ENCODE data around the gene ACSF3.

The ACSF3 gene

DNA sequence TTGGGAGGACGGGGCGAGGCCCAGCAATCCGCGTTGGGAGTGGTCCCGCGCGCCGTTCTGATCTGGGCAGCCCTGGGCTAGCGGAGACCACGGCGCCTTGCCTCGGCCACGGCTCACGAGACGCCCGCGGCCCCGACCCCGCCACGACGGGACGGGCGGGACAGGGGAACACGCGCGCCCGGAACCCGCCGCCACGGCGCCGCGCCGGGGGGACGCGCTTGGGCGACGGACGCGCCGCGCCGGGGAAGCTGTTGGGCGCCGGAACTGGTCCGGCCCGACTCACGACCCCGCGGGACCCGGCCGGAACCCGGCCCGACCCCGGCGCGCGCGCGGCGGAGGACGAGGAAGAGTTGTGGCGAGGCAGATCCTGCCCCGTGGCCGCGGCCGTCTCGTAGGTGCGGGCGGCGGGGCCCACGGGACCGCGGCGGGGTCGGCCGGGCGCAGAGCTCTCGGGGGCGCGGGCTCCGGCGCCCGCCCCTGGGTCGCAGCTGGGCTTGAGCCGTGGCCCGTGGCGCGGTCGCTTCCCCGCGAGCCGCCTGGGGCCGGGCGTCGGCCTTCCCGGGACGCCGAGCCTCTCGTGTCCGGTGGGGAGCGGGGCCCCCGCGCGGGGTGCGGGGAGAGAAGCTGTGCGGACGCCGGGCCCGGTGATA, at the start of gene ACSF3:
ACSF3 (plus strand) TSS at position 251 of the 650 bp plus-strand sequence. CDS start 6,830 bp downstream, outside the sequence.
- no peak for DNase-seq

DNA sequence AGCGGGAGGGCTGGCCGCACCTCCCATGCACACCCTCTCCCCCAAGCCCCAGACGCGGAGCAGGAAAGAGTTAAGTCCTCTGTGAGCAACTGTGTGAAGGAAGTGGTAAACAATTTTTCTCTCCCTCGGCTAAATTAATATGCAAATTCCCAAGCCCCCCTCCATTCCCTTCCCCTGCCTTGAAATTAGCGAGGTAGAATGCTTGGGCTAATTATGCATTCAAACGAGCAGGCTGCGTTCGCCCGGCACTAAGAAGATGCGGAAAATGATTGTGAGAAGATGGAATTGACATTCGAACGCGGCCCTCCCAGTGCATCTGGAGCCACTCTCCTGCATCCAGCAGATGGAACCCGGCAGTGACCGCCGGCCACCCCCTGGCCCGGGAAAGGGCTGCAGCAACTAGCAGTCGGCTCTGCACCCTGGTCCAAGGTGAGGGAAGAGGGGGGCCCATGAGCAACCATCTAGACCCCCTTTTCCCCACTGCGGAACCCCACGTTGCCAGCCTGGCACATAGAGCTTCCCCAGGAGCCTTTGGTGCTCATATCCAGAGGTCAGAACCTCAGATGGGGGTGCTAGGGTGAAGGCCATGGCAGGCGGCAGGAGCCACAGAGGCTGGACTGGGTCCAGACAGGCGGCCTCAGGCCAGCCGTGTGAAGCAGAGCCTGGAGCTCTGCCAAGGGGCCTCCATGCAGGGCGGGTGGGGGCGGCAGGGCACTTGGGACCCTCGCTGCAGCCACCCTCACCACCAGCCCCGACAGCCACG, 49.1 kb upstream of the ACSF3 start:
- DNase-seq, result no peak

DNA sequence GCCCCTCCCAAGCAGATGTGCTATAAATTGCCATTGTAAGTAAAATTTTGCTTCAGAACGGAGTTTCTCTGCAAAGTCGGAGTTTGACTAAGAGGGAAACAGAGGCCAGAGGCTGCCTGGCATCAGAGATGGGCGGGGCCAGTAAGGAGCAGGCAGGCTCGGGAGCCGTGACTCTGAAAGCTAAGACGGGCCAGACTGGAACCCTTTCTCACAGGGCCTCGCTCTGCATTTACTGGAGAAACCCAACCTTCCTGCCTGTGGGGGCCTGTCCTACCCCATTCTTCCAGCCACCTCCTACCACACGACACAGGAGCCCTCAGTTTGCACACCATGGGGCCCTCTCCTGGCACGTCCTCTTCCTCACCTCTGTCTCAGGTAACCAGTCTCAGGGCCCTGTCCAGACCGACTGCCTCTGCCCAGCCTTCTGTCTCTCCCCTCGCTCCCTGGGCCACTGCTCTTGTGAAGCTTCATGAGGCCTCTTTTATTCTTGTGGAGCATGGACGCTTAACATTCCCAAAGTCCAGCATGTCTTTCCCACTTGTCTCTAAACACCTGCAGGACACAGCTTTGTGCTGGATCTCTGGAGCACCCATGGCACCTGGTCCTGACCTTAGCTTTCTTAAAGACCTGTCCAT, 48.4 kb upstream of the ACSF3 start:
- DNase-seq, result no peak

DNA sequence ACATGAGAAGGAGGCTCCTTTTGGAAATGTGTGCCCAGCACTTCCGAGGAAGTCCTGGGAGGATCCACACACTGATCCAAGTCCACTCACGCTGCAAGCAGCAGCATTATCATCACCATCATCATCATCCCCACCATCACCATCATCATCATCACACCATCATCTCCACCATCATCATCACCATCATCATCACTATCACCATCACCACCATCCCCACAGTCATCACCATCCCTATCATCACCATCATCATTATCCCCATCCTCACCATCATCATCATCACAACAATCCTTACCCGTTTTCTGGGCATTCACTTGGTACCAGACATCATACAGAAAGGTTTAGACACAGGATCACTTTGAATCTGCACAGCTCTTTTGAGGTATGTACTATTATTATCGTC, 47.8 kb upstream of the ACSF3 start:
- DNase-seq, result no peak

DNA sequence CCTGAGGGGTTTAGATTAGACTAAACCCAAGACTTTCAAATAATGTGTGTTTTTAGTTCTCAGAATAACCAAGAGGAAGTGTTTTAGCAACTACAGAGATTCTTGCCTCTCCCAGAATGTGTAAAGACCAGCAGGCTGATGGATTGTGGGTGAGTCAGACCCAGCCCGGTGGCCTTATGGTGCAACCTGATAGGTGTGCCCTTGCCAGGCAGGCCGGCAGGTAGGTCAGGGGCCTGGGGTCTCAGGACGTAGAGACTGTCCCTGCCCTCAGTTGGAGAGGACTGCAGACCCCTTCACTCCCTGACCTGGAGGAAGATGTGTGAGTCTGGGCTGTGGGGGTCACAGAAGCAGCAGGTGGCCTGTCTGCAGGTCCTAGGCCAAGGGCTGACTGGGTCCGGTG, 47.2 kb upstream of the ACSF3 start:
- no peak for DNase-seq

DNA sequence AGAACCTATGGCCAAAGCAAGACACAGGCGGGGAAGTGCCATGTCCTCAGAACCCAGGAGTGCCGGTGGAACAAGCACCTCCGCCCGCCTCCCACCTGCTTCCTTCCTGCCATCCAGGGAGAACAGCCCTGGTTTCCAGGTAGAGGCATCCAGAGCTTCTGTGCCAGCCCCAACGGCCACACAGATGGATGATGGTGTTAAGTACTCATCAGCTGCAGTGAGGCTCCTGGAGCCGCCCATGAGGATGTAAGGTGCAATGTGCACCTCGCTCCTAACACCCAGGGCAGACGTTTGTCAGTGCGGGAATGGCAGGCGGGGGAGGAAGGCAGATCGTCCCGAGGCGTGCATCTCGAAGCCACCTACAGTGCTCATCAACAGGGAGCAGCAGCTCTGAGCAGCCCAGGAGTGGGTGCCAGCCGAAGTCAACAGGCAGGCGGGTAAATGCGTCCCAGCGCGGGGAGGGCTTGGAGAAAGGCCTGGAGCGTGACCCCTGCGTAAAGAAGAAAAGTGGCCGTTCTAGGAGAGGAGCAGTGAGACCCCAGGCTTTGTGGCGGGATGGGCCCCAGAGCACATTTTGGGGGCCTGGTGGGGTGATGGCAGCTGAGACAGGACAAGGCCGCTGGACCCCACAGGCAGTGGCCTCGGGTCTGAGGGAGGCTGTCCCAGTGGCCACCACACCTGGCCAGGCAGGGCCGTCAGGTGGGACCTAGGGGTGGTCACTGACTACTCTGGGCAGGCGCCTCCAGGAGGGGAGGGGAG, 46.1 kb upstream of the ACSF3 start:
- no peak for DNase-seq

DNA sequence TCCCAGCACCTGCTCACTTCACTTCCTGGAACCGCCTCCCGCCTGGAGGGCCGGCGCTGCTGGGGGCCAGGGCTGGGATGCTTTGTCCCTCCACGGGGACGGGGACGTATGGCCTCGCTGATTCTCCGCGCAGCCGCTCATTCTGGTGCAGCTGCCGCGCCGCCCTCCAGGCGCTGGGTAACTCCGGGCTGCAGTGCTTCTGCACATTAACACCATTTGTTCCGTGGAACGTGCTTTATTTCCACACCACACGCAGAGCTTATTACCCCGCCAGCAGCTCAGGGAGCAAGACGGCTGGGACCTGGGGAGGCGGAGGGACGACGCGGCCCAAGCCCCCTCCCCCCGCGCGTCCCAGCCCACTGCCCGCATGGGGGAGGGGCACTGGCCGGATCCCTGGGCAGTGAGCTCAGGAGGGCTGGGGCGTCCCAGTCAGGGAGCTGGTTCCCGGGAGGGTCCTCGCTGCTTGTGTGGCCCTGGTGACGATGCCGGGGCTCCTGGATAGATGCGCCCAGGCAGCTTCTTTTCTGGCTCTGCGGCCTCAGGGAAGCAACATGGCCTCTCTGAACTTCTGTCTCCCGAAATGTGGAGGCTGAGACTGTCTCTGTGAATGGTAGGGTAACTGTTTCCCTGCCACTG, 45.4 kb upstream of the ACSF3 start:
- no peak for DNase-seq

DNA sequence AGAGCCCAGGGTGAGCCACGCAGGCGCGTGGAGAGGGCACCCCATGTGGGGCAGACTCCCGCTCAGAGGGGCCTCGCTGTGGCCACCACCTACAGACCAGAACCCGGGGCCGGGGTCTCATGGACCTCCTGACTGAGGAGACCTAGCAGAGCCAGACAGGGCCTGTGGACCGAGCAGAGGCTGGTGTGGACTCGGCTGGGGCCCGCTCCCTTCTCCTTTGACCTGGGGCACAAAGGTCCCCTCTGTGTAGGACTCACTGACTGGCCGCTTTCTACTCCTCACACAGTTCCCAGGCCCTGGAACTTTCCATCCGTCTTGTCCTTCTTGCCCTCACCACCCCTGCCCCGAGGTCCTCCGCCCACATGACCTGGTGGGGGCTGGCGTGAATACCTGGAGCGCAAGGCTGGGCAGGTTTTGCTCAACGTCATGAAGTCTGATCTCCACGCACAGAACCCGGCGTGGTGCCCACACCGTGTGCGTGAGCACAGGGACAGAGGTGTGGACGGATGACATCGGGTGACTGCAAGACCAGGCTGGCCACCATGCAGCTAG, 44.7 kb upstream of the ACSF3 start:
- no peak for DNase-seq

DNA sequence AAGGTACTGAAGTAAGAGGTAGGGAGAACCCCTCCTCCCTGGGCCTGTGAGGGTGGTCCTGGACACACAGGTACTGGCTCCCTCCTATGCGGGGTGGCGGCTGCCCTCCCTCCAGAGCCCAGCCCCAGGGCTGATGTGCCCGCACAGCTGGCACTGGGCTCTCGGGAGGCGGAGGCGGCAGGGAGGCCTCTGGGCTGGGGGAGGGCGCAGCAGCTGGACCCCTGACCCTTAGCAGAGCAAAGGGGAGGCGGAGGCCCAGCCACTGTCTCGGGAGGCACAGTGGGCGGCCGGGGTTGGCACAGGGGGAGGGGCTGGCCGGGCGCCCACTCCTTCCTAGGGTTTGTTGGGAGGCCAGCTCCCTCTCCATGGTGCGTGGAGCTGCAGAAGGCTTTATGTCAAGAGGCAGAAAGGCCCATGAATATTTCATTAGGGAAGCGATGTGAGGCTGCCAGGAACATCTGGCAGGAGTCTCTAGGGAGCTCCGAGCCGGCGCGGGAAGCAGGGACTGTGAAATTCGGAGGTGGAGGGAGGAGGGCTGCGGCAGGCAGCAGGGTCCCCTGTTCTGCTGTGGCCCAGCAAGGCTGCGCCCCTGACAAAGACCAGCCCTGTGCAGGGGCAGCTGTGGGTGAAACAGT, 44.1 kb upstream of the ACSF3 start:
- no peak for DNase-seq

DNA sequence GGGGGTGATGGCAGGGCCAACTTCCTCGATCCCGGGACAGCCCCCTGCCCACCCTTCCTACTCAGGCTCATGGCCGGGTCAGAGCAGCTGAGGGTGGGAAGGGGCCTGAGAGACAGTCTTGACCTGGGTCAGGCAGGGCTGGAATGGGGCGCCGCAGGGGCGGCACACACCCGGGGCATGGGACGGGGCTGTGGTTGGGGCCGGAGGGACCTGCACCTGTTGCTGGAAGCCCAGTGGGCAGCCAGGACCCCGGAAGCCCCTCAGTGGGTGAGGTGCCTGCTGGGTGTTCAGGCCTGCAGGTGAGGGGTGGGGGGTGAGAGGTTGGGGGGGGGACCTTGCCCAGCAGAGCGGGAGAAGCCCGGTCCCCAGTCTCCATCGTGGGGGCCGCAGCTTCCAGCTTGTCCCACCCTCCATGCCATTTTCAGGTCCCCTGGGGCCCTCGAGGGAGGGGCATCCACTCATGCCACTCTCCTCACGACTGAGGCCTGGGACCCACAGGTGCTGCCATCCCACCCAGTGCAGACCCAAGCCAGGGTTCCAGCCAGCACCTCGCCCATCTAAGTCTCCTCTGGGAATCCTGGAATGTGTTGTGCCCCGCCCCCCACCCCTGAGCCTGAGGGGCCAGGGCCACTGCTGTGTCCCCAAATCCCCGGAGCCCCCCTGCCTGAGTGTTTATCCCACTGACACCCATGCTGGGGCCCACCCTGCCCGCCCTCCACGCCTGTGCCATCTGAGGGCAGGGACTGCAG, 43.4 kb upstream of the ACSF3 start:
- DNase-seq, result no peak

DNA sequence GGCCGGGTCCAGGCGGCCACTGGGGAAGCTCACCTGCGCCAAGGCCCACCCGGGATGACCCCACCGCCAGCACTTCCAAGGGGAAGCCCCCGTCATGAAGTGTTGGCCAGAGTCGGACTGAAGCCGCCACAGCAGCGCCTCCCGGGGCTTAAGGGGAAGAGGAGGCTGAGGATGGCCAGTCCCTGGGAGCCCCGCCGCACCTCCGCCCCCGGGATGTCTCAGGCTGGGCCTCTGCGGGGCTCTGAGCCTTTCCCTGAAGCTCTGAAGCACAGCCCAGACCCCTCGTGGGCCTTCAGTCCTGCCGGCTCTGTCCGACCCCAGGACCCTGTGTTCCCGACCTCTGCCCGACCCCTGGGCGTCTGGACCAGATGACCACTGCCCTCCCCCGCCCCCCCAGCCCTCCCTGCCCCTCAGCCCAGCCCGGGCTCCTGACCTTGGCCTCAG, 42.8 kb upstream of the ACSF3 start:
- DNase-seq, result no peak

DNA sequence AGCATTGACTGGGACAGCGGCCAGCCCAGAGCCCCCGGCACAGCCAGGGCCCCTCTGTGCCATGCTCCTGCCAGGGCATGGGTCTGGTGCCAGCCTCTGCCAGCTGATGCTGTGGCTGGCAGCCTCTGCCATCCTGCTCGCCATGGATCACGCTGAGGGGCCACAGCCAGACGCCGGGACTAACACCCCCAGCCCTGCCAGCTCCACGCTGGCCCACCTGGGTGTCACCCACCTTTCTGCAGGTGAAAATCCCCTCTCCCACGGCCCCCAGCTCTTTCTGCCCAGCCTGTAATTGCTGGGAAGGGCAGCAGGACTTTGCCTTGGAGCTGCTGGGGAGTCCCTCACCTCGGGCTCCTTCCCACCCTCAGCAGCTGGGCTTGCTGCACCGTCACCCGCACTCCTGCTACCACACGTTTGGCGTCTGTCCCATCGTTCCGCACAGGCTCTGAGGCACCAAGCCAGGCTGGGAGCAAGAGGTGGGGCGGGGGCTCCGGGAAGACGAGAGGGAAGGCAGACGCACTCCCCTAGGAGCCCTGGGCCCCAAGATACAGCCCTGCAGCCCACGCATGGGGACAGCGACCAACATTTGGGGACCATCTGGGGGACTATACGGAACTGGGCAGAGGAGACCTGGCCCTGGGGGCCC, 42.0 kb upstream of the ACSF3 start:
- DNase-seq, result no peak

DNA sequence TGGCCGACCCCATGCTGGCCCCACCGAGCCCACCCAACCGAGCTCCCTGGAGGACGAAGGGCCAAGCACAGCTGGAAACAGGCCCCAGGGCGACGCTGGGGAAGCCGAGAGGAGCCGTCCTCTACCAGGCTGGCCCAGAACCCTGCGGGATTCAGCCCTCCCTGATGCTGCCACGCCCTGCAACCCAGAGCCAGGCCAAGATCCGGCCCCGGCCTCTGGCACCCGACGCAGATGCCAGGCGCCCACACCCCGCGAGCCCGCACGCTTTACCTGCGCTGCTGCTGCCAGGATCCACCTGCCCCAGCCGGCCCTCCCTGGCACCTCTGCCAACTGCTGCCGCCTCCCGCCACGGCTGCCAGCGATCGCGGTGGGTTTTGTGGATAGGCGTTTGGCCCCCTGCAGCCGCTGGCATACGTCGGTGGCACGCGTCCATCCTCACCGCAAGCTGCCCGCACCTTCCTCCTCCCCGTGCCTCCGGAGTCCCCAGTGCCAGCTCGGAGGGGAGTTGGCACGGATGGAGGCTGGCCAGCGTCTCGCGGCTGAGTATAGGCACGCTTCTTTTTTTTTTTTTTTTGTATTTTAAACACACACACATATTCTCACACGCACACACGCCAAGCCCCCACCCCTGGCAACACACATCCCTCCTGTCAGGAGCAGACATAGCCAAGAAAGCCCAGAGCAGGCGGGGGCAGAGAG, 41.3 kb upstream of the ACSF3 start:
- DNase-seq, result no peak

DNA sequence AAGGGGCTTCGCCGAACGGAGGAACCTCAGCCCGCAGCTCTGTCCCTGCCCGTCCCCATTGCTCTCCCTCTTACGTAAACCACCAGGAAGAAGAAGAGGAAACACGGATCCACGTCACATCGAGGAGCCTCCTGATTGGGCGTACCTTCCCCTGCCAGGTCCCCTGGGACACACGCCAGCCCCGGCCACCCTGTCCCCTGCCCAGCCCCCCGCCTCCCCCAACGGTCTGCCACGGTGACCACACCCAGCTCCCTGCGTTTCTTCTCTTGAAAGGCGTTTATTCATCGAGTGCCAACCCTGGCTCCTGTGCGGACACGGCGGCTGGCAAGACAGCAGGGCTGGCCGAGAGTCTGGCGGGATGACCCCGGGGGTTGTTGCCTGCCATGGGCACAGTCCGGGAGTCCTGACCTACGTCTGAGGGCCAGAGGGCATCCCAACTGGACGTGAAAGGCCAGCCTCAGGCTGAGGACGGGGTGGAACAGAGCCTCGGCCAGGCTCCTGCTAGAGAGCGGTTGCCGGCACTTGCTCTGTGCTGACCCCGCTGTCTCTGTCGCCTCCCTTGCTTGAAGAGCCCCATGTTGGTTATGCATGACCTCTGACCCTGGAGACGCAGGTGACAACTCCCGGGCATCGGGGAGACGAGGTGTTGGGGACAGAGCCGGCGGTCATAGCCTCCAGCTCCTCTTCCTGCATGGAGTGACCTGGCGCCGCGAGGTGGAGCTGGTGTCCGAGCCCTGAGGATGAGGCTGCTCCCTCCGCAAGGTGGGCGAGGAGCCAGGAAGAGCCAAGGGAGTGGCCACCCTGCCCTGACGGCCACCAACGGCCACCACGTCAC, 40.5 kb upstream of the ACSF3 start:
- peak; percentile 74 for DNase-seq

DNA sequence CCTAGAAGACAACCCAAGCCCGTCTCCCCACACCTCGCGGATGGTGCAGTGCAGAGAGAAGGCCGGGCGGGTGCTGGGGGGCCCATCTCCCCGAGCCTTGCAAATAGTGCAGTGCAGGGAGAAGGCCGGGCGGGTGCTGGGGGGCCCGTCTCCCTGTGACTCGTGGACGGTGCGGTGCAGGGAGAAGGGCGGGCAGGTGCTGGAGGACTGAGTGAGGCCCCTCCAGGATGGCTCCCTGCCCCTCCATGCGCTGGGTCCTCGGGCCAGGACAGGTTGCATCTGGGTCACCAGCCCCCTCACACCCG, 40.0 kb upstream of the ACSF3 start:
- no peak for DNase-seq

DNA sequence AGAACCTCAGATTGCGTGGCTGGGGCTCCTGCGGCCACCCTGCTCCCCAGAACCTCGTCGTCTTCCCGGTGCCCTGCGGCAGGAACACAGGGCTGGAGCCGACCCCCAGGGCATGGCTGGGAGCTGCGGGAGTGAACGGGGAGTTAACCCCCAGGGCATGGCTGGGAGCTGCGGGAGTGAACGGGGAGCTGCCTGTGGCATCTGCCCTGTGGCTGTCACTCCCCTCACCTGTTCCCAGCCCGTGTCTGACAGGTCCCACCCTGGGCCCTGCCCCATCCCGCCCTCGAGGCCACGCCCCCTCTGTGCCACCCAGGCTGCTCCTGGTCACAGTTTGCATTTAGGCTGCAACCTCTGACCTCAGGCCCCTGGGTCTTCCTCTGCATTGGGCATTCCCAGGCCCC, 39.4 kb upstream of the ACSF3 start:
- DNase-seq, result no peak

DNA sequence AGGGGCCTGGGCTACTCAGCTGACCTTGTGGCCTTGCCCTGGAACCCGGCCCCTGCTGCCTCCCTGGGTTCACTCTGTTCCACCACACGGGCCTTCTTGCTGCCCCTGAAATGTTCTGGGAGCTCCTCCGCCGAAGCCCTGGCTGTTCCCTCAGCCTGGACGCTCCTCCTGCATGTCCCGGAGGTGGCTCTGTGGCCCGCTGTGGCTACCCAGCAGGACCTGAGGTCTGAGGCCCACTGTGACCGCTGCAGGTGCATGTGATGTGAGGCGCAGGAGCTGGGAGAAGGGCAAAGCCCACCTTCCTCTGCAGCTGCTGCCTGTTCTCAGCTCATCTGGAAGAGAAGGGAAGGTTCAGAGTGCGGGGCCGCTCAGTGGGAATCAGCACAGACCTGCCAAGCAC, 38.9 kb upstream of the ACSF3 start:
- no peak for DNase-seq

DNA sequence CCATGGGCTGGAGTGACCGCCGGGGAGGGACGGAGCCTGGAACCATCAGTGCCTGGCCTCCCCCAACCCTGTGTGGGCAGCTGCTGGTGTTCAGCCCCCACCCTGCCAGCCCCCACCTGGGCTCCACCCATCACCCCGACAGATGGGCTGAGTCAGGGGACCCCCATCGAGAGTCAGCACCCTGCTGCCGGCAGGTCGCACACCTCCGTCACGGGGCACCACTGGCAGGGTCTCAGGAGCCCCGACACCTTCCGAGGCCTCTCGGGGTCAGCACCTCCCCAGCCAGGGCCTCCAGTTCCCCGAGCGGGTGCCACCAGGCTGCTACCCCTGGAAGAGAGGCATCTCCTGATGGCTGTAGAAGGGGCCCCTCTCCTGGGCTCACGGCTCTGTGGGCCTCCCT, 38.3 kb upstream of the ACSF3 start:
- DNase-seq, result no peak

DNA sequence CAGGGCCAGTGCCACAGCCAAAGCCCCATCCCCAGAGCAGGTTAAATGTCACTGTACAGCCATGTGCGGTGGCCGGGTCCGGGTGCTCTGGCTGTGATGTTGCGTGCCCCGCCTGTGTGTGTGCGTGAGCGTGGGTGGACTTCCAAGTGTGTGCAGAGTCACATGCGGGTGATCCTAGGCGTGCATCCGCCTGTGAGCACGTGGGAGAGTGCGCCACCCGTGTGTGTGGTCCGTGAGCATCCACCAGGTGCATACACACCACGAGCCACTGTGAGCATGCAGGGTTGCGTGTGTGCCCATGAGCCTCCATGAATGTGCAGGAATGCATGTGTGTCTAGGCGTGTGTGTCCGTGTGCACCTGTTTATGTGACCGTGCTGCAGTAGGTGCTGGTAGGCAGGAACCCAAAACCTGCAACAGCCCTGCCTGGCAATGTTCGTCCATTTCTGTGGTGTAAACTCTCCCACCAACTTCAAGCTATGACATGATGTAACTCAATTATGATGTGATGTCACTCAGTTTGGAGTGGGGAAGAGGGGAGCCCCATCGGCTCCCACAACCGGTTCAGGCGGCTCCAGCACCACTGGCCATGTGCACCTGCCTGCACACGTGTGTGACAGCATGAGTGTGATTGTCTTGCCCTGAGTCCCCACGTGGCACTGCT, 37.6 kb upstream of the ACSF3 start:
- DNase-seq, result no peak

Measured in NCI-H1436 (cell line).